Body of pancreas (tissue), 4 donors: Measurements from ENCODE around the gene CACNA1H.

Experiments used
- POLR2A ChIP-seq, 3 donors: fragments of 450-650 bp; IDR thresholded peaks; one replicate each; pipeline ENCODE4 v1.6.1; 2016; ENCODE audit warnings: antibody characterized with exemption in 3 of 3, mild to moderate bottlenecking in 2 of 3
- TF ChIP-seq, protein P1 (sequence below), 7 experiments: fragments of 450-650 bp in 4 of 7; fragments of 200-600 bp in 3 of 7; sonication (generic) in 3 of 7; IDR thresholded peaks; one replicate each; pipeline ENCODE4 v1.5.1; 2016 to 2019; ENCODE audit warnings: antibody characterized with exemption in 7 of 7

DNA sequence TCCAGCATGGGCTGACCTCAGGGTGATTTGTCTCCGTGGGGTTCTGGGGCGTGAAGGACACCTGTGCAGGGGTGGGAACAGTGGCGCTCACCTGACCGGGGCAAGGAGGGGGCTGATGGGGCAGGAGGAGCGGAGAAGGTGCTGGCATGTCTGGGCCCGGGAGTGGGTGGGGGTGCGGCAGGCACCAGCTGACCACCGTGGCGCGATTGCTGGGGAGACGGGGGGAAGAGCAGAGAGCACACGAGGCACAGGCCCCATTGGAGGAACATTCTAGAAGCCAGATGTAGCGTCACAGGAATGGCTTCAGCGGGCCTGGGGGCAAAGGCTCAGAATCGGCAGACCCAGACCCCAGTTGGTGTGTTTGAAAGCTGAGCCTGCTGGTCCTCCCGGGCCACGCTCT is 12.1 kb downstream of the CACNA1H start:
- TF ChIP-seq, protein P1, sequence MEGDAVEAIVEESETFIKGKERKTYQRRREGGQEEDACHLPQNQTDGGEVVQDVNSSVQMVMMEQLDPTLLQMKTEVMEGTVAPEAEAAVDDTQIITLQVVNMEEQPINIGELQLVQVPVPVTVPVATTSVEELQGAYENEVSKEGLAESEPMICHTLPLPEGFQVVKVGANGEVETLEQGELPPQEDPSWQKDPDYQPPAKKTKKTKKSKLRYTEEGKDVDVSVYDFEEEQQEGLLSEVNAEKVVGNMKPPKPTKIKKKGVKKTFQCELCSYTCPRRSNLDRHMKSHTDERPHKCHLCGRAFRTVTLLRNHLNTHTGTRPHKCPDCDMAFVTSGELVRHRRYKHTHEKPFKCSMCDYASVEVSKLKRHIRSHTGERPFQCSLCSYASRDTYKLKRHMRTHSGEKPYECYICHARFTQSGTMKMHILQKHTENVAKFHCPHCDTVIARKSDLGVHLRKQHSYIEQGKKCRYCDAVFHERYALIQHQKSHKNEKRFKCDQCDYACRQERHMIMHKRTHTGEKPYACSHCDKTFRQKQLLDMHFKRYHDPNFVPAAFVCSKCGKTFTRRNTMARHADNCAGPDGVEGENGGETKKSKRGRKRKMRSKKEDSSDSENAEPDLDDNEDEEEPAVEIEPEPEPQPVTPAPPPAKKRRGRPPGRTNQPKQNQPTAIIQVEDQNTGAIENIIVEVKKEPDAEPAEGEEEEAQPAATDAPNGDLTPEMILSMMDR (IDR thresholded peaks at IDR 0.05), result no peak
- no peak for TF ChIP-seq POLR2A (IDR thresholded peaks at IDR 0.05)
